GM12865 (cell line): Measurements from ENCODE around the gene ACTG1.

Experiments
- DNase-seq: peaks from one replicate; pipeline ENCODE4 v3.0.0; 2010; ENCODE audit warnings: low read depth
- H3K4me3 ChIP-seq: 2 replicates; pipeline ENCODE4 v1.5.1; 2011; ENCODE audit warnings: mild to moderate bottlenecking, low read depth, low read length, control low read depth
- TF ChIP-seq, protein P1 (sequence below): IDR thresholded peaks from 2 replicates; pipeline ENCODE4 v1.5.1; 2011; ENCODE audit warnings: low read length, control low read depth, low read depth, inconsistent platforms; ENCODE audit not compliant: insufficient read depth; ENCODE audit errors: missing control alignments

Gene ACTG1

DNA sequence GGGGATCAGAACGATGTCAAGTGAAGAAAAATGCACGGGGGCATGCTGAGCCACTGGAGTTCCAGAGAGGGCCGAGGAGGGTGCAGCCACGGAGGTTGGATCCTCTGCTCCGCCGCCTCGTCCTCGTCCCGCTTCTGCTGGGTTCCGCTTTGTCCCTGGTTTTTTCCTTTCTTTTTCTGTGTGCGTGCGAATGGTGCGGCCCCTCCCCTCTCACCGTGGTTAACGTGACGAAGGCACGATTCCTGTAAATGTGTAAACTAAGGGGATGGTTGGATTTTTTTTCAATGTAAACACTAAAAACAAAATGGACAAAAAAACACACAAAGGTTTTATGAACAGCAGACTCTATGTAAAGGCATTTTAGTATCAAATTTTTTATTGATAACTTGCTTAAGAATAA, 46.7 kb downstream of the ACTG1 start:
- TF ChIP-seq, protein P1, sequence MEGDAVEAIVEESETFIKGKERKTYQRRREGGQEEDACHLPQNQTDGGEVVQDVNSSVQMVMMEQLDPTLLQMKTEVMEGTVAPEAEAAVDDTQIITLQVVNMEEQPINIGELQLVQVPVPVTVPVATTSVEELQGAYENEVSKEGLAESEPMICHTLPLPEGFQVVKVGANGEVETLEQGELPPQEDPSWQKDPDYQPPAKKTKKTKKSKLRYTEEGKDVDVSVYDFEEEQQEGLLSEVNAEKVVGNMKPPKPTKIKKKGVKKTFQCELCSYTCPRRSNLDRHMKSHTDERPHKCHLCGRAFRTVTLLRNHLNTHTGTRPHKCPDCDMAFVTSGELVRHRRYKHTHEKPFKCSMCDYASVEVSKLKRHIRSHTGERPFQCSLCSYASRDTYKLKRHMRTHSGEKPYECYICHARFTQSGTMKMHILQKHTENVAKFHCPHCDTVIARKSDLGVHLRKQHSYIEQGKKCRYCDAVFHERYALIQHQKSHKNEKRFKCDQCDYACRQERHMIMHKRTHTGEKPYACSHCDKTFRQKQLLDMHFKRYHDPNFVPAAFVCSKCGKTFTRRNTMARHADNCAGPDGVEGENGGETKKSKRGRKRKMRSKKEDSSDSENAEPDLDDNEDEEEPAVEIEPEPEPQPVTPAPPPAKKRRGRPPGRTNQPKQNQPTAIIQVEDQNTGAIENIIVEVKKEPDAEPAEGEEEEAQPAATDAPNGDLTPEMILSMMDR: no peak
- H3K4me3 ChIP-seq: no peak overlapping the region
- DNase-seq: no peak

DNA sequence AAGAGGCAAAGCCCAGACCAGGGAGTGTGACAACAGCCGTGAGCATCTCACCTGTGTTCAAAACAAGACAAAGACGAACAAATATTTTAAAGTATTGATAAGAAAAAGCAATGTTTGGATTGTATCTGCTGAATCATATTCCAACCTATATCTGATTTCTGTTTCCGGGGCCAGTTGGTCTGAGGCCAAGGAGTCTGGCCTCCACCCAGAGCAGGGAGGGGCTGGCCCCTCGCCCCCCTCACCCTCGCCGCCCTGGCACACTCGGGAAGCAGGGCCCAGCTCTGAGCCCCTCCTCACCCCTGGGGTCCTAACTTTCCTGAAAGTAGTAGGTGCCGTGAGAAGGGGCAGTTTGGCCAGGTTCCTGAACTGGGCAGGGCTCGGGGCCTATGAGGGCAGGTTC, 48.0 kb downstream of the ACTG1 start:
- H3K4me3 ChIP-seq: no peak overlapping the region
- DNase-seq: no peak
- TF ChIP-seq, protein P1: no peak

DNA sequence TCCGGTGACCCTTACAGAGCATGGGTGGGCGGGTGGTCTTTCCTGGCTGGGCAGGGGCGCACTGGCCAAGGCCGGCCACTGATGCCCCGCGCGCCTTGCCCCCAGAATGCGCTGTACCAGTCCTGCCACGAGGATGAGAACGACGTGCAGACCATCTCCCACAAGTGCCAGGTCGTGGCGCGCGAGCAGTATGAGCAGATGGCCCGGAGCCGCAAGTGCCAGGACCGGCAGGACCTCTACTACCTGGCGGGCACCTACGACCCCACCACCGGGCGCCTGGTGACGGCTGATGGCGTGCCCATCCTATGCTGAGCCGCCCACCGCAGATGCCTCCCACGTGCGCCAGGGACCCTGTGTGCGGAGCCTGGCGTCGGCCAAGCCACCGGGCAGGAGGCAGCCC, 49.1 kb downstream of the ACTG1 start:
- DNase-seq: no peak
- H3K4me3 ChIP-seq: no peak overlapping the region
- TF ChIP-seq, protein P1: no peak

DNA sequence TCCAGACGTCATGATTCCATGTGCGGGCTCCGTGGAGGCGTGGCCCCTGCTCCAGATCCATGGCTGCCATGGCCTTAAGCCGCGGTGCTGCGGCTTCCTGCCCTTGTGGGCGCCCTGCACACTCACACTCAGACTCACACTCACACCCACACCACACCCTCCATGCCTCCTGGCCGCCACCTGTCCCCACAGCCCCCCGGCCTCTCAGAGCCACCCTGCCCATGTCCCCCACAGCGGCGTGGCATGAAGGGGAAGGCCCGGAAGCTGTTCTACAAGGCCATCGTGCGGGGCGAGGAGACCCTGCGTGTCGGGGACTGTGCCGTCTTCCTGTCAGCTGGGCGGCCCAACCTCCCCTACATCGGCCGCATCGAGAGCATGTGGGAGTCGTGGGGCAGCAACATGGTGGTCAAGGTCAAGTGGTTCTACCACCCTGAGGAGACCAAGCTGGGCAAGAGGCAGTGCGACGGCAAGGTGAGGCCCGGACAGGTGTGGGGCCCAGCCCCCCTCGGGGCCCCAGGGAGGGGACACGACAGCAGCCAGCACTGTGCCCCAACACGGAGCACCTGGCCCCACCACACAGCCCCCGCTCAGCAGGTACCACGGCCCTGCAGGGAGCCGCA, 50.0 kb downstream of the ACTG1 start:
- TF ChIP-seq, protein P1: no peak
- no peak overlapping the region for H3K4me3 ChIP-seq
- DNase-seq: no peak

DNA sequence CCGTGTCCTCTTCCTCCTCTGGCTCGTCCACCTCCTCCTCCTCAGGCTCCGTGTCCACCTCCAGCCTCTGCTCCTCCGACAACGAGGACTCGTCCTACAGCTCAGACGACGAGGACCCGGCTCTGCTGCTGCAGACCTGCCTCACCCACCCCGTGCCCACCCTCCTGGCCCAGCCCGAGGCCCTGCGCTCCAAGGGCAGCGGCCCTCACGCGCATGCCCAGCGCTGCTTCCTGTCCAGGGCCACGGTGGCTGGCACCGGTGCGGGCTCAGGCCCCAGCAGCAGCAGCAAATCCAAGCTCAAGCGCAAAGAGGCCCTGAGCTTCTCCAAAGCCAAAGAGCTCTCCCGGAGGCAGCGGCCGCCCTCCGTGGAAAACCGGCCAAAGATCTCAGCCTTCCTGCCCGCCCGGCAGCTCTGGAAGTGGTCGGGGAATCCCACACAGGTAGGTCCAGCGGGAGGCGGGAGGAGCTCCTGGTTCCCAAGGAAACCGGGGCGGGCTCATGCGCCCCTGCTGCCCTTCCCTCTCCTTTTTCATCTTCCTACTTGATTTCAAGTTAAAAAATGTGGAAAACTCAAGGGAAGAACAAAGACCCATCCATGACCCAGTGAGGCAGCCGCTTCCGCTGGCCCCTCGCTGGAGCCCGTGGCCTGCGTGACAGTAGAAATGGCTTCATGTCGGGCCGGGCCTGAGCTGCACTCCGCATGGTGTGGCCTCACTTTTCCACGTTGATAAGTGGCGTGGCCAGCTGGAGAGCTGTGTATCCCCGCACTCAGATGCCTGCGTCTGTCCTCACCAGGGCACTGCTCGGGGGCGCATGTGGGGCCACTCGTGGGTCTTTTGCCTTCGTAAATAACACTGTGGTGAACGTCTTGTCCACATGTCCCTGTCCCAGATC, 50.7 kb downstream of the ACTG1 start:
- no peak overlapping the region for H3K4me3 ChIP-seq
- no peak for DNase-seq
- TF ChIP-seq, protein P1: no peak

DNA sequence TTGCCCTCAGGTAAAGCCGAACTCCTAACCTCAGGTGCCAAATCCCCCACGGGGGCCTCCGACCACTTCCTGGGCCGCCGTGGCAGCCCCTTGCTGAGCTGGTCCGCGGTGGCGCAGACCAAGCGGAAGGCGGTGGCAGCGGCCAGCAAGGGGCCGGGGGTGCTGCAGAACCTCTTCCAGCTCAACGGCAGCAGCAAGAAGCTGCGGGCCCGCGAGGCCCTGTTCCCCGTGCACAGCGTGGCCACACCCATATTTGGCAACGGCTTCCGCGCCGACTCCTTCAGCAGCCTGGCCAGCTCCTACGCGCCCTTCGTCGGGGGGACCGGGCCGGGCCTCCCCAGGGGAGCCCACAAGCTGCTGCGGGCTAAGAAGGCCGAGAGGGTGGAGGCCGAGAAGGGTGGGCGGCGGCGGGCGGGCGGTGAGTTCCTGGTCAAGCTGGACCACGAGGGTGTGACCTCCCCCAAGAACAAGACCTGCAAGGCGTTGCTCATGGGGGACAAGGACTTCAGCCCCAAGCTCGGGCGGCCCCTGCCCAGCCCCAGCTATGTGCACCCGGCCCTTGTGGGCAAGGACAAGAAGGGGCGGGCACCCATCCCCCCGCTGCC, 51.6 kb downstream of the ACTG1 start:
- H3K4me3 ChIP-seq: no peak overlapping the region
- no peak for DNase-seq
- TF ChIP-seq, protein P1: no peak
